Parathyroid adenoma (tissue), 2 donors: ENCODE measurements around the gene CLRN3.

Experiments used
- H2AFZ ChIP-seq: fragments of 300-600 bp; sonication (generic); one replicate; pipeline ENCODE4 v1.7.0; 2017; ENCODE audit warnings: antibody characterized with exemption, mild to moderate bottlenecking
- H3K27ac ChIP-seq: fragments of 300-600 bp; sonication (generic); one replicate; pipeline ENCODE4 v1.7.0; 2017
- H3K27me3 ChIP-seq: fragments of 300-600 bp; sonication (generic); one replicate; pipeline ENCODE4 v1.7.0; 2017; ENCODE audit warnings: low read length; ENCODE audit not compliant: control insufficient read depth, insufficient read depth
- H3K36me3 ChIP-seq: fragments of 300-600 bp; sonication (generic); one replicate; pipeline ENCODE4 v1.7.0; 2017; ENCODE audit warnings: low read length; ENCODE audit not compliant: control insufficient read depth, insufficient read depth
- H3K4me1 ChIP-seq: fragments of 300-600 bp; sonication (generic); one replicate; pipeline ENCODE4 v1.7.0; 2017; ENCODE audit warnings: control low read depth
- H3K4me2 ChIP-seq: fragments of 300-600 bp; sonication (generic); one replicate; pipeline ENCODE4 v1.7.0; 2017; ENCODE audit warnings: low read length
- H3K4me3 ChIP-seq: fragments of 300-600 bp; sonication (generic); one replicate; pipeline ENCODE4 v1.7.0; 2017; ENCODE audit warnings: low read depth, low read length
- H3K79me2 ChIP-seq: fragments of 300-600 bp; sonication (generic); one replicate; pipeline ENCODE4 v1.7.0; 2017; ENCODE audit warnings: control low read depth
- H3K9ac ChIP-seq: fragments of 300-600 bp; sonication (generic); one replicate; pipeline ENCODE4 v1.7.0; 2017; ENCODE audit warnings: mild to moderate bottlenecking
- H3K9me3 ChIP-seq: fragments of 300-600 bp; sonication (generic); one replicate; pipeline ENCODE4 v1.7.0; 2017; ENCODE audit warnings: low read length; ENCODE audit not compliant: control insufficient read depth
- TF ChIP-seq, protein P1 (sequence below): fragments of 300-600 bp; sonication (generic); IDR thresholded peaks from one replicate; pipeline ENCODE4 v1.7.0; 2017; ENCODE audit warnings: antibody characterized with exemption, mild to moderate bottlenecking
- donor health status: primary hyperparathyroidism.

CLRN3 gene

GRCh38 chr10:127892743-127893142, at the start of gene CLRN3:
CLRN3 (minus strand) TSS chr10:127892941; CDS start chr10:127892784, 157 bp downstream.
- Histone ChIP-seq H3K4me1 (no peaks in the 10 kb centered on the region), H3K79me2 (no peaks in the 10 kb centered on the region), H3K27me3 (no peaks in the 10 kb centered on the region), H3K9me3 (no peaks in the 10 kb centered on the region), H3K36me3 (no peaks in the 10 kb centered on the region), H2AFZ (no peak within 1 kb of the TSS), H3K9ac (no peak within 1 kb of the TSS), H3K27ac (no peak within 1 kb of the TSS), H3K4me3 (no peak within 1 kb of the TSS), H3K4me2 (no peak within 1 kb of the TSS)
- TF ChIP-seq, protein P1, sequence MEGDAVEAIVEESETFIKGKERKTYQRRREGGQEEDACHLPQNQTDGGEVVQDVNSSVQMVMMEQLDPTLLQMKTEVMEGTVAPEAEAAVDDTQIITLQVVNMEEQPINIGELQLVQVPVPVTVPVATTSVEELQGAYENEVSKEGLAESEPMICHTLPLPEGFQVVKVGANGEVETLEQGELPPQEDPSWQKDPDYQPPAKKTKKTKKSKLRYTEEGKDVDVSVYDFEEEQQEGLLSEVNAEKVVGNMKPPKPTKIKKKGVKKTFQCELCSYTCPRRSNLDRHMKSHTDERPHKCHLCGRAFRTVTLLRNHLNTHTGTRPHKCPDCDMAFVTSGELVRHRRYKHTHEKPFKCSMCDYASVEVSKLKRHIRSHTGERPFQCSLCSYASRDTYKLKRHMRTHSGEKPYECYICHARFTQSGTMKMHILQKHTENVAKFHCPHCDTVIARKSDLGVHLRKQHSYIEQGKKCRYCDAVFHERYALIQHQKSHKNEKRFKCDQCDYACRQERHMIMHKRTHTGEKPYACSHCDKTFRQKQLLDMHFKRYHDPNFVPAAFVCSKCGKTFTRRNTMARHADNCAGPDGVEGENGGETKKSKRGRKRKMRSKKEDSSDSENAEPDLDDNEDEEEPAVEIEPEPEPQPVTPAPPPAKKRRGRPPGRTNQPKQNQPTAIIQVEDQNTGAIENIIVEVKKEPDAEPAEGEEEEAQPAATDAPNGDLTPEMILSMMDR: no peak

- TF ChIP-seq, protein P1: no peak
- no peaks in the 10 kb centered on the region for H3K79me2 ChIP-seq
- no peak overlapping the region for H3K4me3 ChIP-seq
- no peak overlapping the region for H2AFZ ChIP-seq
- H3K4me1 ChIP-seq: no peaks in the 10 kb centered on the region
- no peaks in the 10 kb centered on the region for H3K9me3 ChIP-seq
- no peak overlapping the region for H3K9ac ChIP-seq
- no peak overlapping the region for H3K4me2 ChIP-seq
- no peak overlapping the region for H3K27ac ChIP-seq
- H3K36me3 ChIP-seq: no peaks in the 10 kb centered on the region
- no peaks in the 10 kb centered on the region for H3K27me3 ChIP-seq
Observed at GRCh38 chr10:127940866-127941640, 48.3 kb upstream of the CLRN3 start.

GRCh38 chr10:127939786-127940330, 47.1 kb upstream of the CLRN3 start:
- H3K4me2 ChIP-seq: no peak overlapping the region
- H3K79me2 ChIP-seq: no peaks in the 10 kb centered on the region
- no peaks in the 10 kb centered on the region for H3K4me1 ChIP-seq
- no peak overlapping the region for H3K4me3 ChIP-seq
- H3K27ac ChIP-seq: no peak overlapping the region
- TF ChIP-seq, protein P1: no peak
- no peak overlapping the region for H3K9ac ChIP-seq
- no peaks in the 10 kb centered on the region for H3K9me3 ChIP-seq
- no peak overlapping the region for H2AFZ ChIP-seq
- H3K36me3 ChIP-seq: no peaks in the 10 kb centered on the region
- no peaks in the 10 kb centered on the region for H3K27me3 ChIP-seq

DNA sequence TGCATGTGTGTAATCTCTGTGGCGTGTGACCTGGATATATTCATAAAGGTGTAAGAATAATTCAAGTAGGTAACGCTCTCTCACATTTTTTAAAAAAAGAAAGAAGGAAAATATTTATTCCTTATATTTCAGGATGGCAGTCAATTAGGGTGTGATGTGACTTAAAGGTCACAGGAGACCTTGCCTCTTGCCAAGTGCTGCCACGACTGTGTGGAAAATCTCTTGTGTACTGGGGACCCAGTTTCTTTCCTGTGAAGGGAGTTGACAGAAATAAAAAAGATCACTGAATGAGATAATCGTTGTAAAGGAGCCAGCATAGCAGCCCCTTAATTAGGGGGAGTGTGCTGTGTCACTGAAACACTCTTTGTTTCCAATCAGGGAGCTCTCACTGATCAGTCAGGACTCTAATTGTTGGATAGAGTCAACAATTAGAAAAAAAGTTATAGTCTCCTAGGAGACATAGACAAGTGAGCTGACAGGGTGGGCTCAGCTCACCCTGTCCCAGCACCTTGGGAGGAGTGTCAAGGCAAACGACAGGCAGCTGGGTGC, 45.2 kb upstream of the CLRN3 start:
- H3K4me1 ChIP-seq: no peaks in the 10 kb centered on the region
- H3K27ac ChIP-seq: no peak overlapping the region
- H3K79me2 ChIP-seq: no peaks in the 10 kb centered on the region
- H2AFZ ChIP-seq: no peak overlapping the region
- no peaks in the 10 kb centered on the region for H3K9me3 ChIP-seq
- H3K27me3 ChIP-seq: no peaks in the 10 kb centered on the region
- no peaks in the 10 kb centered on the region for H3K36me3 ChIP-seq
- H3K4me2 ChIP-seq: no peak overlapping the region
- no peak overlapping the region for H3K9ac ChIP-seq
- H3K4me3 ChIP-seq: no peak overlapping the region
- TF ChIP-seq, protein P1: no peak
